Adrenal gland (tissue), 5 donors: ENCODE measurements around the gene TCF4.

Experiments used
- CTCF ChIP-seq, 6 experiments: fragments of 450-650 bp in 4 of 6; fragments of 200-600 bp in 2 of 6; sonication (generic) in 1 of 6; IDR thresholded peaks; 1 replicate in 5 of 6; 2 replicates in 1 of 6; pipeline versions ENCODE4 v1.5.1 to v1.8.0; 2016 to 2021; ENCODE audit warnings: antibody characterized with exemption in 6 of 6, mild to moderate bottlenecking in 2 of 6, moderate library complexity in 1 of 6
- POLR2A ChIP-seq, 2 donors: fragments of 450-650 bp; IDR thresholded peaks; one replicate each; pipeline ENCODE4 v1.6.1; 2017; ENCODE audit warnings: antibody characterized with exemption in 2 of 2, mild to moderate bottlenecking in 2 of 2, moderate library complexity in 1 of 2
- donor health status: DM: no; HTN: no; CAD: no.

- TF ChIP-seq CTCF (IDR thresholded peaks at IDR 0.05) (no peak), POLR2A (IDR thresholded peaks at IDR 0.05) (no peak)
These were observed 143.5 kb downstream of the TCF4 start for GRCh38 chr18:55444536-55444935.
